ENCODE results near the gene ITGB1. TPM values are rescaled to one million over a fixed set of nuclear protein-coding genes. Genes with fewer than 3 reads are reported as not detected.
A peak's percentile ranks its signal among the peaks of the same experiment; 100 is the strongest.
"Not testable (repeated sequence)": the region's sequence is repeated elsewhere in the genome, so short reads cannot be mapped to it uniquely, and the experiment has no call there.

Gene ITGB1
- total RNA-seq, 3 donors from 2014 or later, result 438 to 1,565 (median 480) TPM

DNA sequence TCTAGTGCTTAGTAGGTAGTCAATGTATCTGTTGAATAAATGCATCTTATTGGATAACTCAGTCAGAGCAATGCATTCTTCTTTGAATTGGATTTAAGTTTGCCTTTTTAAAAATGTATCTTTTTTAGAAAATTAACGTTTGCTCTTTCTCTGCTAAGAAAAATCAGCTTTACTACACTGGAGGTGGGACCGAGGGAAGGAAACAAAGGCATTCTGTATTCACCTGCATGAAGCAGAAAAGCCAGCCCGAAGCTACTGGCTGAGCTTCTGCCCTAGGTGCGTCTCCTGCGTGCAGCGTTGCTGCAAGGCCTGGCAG lies 22.2 kb upstream of the ITGB1 start:
- Histone ChIP-seq H3K36me3 (no peaks in the 10 kb centered on the region), H3K4me1 (no peaks in the 10 kb centered on the region), H3K4me3 (peak overlapping the region; percentile 50 to 77 (median 60)), H3K27ac (peak overlapping the region; percentile 96), H3K27me3 (no peaks in the 10 kb centered on the region), H3K9me3 (no peaks in the 10 kb centered on the region)
- intact Hi-C loops (cut with DNase I; ENCODE audit: low total_unique reads), result no loop called here
- no peak for DNase-seq (ENCODE audit: low spot score in 2 of 2)
- no peak for TF ChIP-seq POLR2AphosphoS5 (IDR thresholded peaks at IDR 0.05)
- TF ChIP-seq POLR2A (IDR thresholded peaks at IDR 0.05), result no peak
- TF ChIP-seq, protein P1, sequence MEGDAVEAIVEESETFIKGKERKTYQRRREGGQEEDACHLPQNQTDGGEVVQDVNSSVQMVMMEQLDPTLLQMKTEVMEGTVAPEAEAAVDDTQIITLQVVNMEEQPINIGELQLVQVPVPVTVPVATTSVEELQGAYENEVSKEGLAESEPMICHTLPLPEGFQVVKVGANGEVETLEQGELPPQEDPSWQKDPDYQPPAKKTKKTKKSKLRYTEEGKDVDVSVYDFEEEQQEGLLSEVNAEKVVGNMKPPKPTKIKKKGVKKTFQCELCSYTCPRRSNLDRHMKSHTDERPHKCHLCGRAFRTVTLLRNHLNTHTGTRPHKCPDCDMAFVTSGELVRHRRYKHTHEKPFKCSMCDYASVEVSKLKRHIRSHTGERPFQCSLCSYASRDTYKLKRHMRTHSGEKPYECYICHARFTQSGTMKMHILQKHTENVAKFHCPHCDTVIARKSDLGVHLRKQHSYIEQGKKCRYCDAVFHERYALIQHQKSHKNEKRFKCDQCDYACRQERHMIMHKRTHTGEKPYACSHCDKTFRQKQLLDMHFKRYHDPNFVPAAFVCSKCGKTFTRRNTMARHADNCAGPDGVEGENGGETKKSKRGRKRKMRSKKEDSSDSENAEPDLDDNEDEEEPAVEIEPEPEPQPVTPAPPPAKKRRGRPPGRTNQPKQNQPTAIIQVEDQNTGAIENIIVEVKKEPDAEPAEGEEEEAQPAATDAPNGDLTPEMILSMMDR (IDR thresholded peaks at IDR 0.05), result no peak

GRCh38 chr10:32979719-32980118 lies 21.7 kb upstream of the ITGB1 start:
- H3K27ac ChIP-seq; H3K36me3 ChIP-seq; intact Hi-C loops (cut with DNase I; ENCODE audit: low total_unique reads); H3K27me3 ChIP-seq; H3K4me1 ChIP-seq; DNase-seq (ENCODE audit: low spot score in 2 of 2); H3K9me3 ChIP-seq: not testable (repeated sequence)
- peak overlapping the region in 1 of 3 donors; percentile 60 for H3K4me3 ChIP-seq

- Histone ChIP-seq H3K27ac (no peak overlapping the region), H3K27me3 (no peaks in the 10 kb centered on the region), H3K4me1 (no peaks in the 10 kb centered on the region), H3K9me3 (no peaks in the 10 kb centered on the region), H3K4me3 (no peak overlapping the region), H3K36me3 (no peaks in the 10 kb centered on the region)
- intact Hi-C loops (cut with DNase I; ENCODE audit: low total_unique reads), result no loop called here
- TF ChIP-seq POLR2A (IDR thresholded peaks at IDR 0.05), result no peak
- no peak for TF ChIP-seq POLR2AphosphoS5 (IDR thresholded peaks at IDR 0.05)
- TF ChIP-seq, protein P1 (IDR thresholded peaks at IDR 0.05), result no peak
- DNase-seq (ENCODE audit: low spot score in 2 of 2), result no peak
These were observed 21.0 kb upstream of the ITGB1 start for GRCh38 chr10:32979041-32979440.

- H3K9me3 ChIP-seq; H3K4me1 ChIP-seq; H3K4me3 ChIP-seq; H3K27ac ChIP-seq; H3K36me3 ChIP-seq; intact Hi-C loops (cut with DNase I; ENCODE audit: low total_unique reads); H3K27me3 ChIP-seq; DNase-seq (ENCODE audit: low spot score in 2 of 2): not testable (repeated sequence)
These were observed 20.1 kb upstream of the ITGB1 start for GRCh38 chr10:32977846-32978809.

GRCh38 chr10:32976338-32976737 lies 18.3 kb upstream of the ITGB1 start:
- Histone ChIP-seq H3K36me3 (no peaks in the 10 kb centered on the region), H3K4me1 (no peaks in the 10 kb centered on the region), H3K4me3 (no peak overlapping the region), H3K27ac (no peak overlapping the region), H3K27me3 (no peaks in the 10 kb centered on the region), H3K9me3 (no peaks in the 10 kb centered on the region)
- TF ChIP-seq, protein P1 (IDR thresholded peaks at IDR 0.05), result no peak
- TF ChIP-seq POLR2AphosphoS5 (IDR thresholded peaks at IDR 0.05) (no peak), POLR2A (IDR thresholded peaks at IDR 0.05) (no peak)
- DNase-seq (ENCODE audit: low spot score in 2 of 2), result no peak
- intact Hi-C loops (cut with DNase I; ENCODE audit: low total_unique reads), result no loop called here

GRCh38 chr10:32972929-32973328 lies 14.9 kb upstream of the ITGB1 start:
- no peaks in the 10 kb centered on the region for H3K9me3 ChIP-seq
- DNase-seq (ENCODE audit: low spot score in 2 of 2), result no peak
- no peak overlapping the region for H3K4me3 ChIP-seq
- no peak overlapping the region for H3K27ac ChIP-seq
- no peaks in the 10 kb centered on the region for H3K36me3 ChIP-seq
- intact Hi-C loops (cut with DNase I; ENCODE audit: low total_unique reads), result no loop called here
- no peaks in the 10 kb centered on the region for H3K4me1 ChIP-seq
- H3K27me3 ChIP-seq, result no peaks in the 10 kb centered on the region
- TF ChIP-seq POLR2A (IDR thresholded peaks at IDR 0.05) (no peak), POLR2AphosphoS5 (IDR thresholded peaks at IDR 0.05) (no peak)
- TF ChIP-seq, protein P1 (IDR thresholded peaks at IDR 0.05), result no peak

Data from breast epithelium (tissue), 4 donors.